ENCODE results near the gene GNAT1.
"Not testable (repeated sequence)": the region's sequence is repeated elsewhere in the genome, so short reads cannot be mapped to it uniquely, and the experiment has no call there.

GNAT1 gene

DNA sequence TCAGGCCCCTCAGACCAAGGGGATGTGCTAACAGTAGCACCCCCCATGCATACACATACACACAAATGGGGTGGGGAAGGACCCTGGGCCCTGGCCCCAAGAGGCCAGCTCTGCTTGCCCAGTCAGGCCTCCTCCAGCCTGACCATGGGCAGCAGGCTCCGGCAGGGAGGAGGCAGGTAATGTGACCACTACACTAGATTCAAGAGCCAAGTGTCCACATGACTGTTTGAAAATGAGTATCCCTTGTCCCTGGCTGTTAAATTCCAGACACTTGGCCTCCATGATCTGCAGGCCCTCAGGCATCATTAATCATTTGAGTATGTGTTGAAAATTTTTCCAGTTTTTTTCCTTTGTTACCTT is 30.7 kb downstream of the GNAT1 start:
- Histone ChIP-seq H3K4me1 (peaks cover 5% of the 10 kb centered on the region), H3K36me3 (ENCODE audit: control insufficient read depth, insufficient read depth, low read length) (no peaks in the 10 kb centered on the region), H3K27ac (no peak overlapping the region), H3K27me3 (ENCODE audit: control insufficient read depth, insufficient read depth, low read length) (no peaks in the 10 kb centered on the region), H2AFZ (no peak overlapping the region), H3K9me3 (ENCODE audit: control insufficient read depth, low read length) (no peaks in the 10 kb centered on the region), H3K4me3 (ENCODE audit: low read depth, low read length) (no peak overlapping the region), H3K79me2 (no peaks in the 10 kb centered on the region), H3K4me2 (ENCODE audit: low read length) (no peak overlapping the region), H3K9ac (no peak overlapping the region)
- TF ChIP-seq, protein P1, sequence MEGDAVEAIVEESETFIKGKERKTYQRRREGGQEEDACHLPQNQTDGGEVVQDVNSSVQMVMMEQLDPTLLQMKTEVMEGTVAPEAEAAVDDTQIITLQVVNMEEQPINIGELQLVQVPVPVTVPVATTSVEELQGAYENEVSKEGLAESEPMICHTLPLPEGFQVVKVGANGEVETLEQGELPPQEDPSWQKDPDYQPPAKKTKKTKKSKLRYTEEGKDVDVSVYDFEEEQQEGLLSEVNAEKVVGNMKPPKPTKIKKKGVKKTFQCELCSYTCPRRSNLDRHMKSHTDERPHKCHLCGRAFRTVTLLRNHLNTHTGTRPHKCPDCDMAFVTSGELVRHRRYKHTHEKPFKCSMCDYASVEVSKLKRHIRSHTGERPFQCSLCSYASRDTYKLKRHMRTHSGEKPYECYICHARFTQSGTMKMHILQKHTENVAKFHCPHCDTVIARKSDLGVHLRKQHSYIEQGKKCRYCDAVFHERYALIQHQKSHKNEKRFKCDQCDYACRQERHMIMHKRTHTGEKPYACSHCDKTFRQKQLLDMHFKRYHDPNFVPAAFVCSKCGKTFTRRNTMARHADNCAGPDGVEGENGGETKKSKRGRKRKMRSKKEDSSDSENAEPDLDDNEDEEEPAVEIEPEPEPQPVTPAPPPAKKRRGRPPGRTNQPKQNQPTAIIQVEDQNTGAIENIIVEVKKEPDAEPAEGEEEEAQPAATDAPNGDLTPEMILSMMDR (IDR thresholded peaks at IDR 0.05), result no peak

DNA sequence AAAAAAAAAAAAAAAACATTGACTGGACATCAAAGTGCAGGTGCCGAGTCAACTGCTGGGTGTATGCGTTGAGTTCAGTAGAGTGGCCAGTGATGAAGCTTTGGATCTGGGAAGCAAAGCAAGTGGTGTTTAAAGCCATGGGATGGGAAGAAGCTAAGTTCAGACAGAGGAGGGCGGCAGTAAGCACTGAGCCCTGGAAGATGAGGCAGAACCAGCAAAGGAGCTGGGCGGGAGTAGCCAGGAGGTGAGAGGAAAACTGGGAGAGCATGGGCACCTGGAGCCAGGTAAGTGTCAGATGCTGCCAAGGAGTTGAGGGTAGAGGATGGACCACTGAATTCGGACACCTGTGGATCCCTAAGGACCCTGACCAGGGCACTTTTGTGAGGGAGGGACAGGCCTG is 33.2 kb downstream of the GNAT1 start:
- Histone ChIP-seq H3K36me3 (ENCODE audit: control insufficient read depth, insufficient read depth, low read length) (no peaks in the 10 kb centered on the region), H3K9ac (no peak overlapping the region), H3K9me3 (ENCODE audit: control insufficient read depth, low read length) (no peaks in the 10 kb centered on the region), H3K27me3 (ENCODE audit: control insufficient read depth, insufficient read depth, low read length) (no peaks in the 10 kb centered on the region), H3K4me1 (peaks cover 10% of the 10 kb centered on the region), H3K4me3 (ENCODE audit: low read depth, low read length) (no peak overlapping the region), H3K4me2 (ENCODE audit: low read length) (no peak overlapping the region), H3K27ac (no peak overlapping the region), H3K79me2 (no peaks in the 10 kb centered on the region), H2AFZ (no peak overlapping the region)
- TF ChIP-seq, protein P1 (IDR thresholded peaks at IDR 0.05), result no peak

DNA sequence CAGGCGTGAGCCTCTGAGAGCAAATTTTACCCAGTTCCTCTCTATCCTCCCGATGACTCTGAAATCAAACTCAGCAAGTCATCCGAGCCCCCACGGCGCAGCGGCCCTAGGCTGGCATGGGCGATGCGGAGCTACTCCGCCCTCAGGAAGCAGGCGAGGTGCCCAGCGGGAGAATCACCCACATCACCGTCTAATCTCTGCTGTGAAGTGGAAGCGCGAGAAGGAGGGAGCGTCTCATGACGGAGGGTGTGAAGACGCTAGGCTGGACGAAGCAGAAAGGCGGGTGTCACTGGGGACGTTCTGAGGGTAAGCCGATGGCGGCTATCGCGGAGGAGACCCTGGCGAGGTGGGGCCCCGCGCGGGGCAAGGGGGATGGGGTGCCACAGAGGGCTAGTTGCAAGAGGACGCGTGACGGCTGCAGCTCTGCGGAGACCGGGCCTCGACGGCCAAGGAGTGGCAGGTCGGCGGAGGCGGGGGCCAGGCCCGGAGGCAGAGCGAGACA is 35.5 kb downstream of the GNAT1 start:
- Histone ChIP-seq H3K9ac (no peak overlapping the region), H3K36me3 (ENCODE audit: control insufficient read depth, insufficient read depth, low read length) (no peaks in the 10 kb centered on the region), H2AFZ (peak overlapping the region; percentile 84), H3K27ac (peak overlapping the region; percentile 52), H3K4me2 (ENCODE audit: low read length) (peak overlapping the region; percentile 68), H3K4me3 (ENCODE audit: low read depth, low read length) (peak overlapping the region; percentile 72), H3K27me3 (ENCODE audit: control insufficient read depth, insufficient read depth, low read length) (no peaks in the 10 kb centered on the region), H3K4me1 (peaks cover 10% of the 10 kb centered on the region), H3K79me2 (no peaks in the 10 kb centered on the region), H3K9me3 (ENCODE audit: control insufficient read depth, low read length) (no peaks in the 10 kb centered on the region)
- TF ChIP-seq, protein P1 (IDR thresholded peaks at IDR 0.05), result no peak

DNA sequence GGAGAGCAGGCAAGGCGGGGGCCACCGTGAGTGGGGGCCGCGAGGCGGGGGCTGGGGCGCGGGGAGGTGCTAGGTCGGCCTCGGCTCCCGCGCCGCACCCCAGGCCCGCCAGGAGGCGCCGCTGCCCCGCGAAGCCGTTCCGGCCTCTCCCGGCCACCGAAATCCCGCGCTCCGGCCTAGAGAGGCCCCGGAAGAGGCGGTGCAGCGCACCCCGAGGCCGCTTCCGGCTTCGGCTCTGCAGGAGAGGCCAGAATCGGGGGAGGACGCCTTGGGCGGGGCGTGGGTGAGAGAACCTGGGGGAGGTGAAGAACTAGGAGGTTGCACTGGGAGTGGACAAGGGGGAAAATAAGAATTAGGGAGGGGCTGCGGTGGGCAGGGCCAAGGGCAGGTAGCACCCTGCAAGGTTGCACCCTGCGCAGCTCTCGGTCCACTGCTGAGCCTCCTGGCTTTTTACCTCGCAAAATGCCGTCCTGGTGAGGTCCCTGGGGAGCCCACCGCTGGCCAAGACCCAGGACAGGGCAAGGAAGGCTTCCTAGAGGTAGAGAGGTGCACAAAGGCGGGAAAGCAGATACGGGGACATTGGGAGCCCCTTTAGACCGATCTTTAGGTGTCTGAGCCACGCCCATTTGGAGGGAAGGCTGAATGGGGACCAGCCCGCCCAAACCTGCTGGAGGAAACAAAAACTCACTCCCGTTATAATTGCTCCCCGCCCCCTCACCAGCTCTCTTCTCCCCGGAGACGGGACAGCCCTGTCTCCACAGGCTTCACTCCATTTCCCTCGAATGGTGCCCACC is 36.2 kb downstream of the GNAT1 start:
- Histone ChIP-seq H3K4me3 (ENCODE audit: low read depth, low read length) (peak overlapping the region; percentile 72), H3K9ac (no peak overlapping the region), H3K27me3 (ENCODE audit: control insufficient read depth, insufficient read depth, low read length) (no peaks in the 10 kb centered on the region), H2AFZ (peak overlapping the region; percentile 84), H3K4me2 (ENCODE audit: low read length) (peak overlapping the region; percentile 97), H3K9me3 (ENCODE audit: control insufficient read depth, low read length) (no peaks in the 10 kb centered on the region), H3K36me3 (ENCODE audit: control insufficient read depth, insufficient read depth, low read length) (no peaks in the 10 kb centered on the region), H3K4me1 (peaks cover 10% of the 10 kb centered on the region), H3K27ac (peak overlapping the region; percentile 80), H3K79me2 (no peaks in the 10 kb centered on the region)
- TF ChIP-seq, protein P1 (IDR thresholded peaks at IDR 0.05), result peak; percentile 92

DNA sequence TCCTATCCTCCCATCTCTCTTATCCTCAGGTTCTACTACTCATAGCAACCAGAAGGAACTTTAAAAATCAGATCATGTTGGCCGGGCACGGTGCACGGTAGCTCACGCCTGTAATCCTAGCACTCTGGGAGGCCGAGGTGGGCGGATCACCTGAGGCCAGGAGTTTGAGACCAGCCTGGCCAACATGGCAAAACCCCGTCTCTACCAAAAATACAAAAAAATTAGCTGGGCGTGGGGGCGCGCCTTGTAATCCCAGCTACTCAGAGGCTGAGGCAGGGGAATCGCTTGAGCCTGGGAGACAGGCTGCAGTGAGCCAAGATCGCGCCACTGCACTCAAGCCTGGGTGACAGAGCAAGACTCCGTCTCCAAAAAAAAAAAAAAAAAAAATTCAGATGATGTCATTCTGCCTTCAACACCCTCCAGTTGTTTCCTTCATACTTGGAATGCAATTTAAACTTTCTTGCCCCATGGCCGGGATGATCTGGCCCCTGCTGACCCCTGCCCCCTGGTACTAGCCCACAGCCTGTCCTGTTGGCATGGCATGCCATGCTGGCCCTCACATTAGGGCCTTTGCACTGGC is 36.9 kb downstream of the GNAT1 start:
- not testable (repeated sequence) for H3K9me3 ChIP-seq (ENCODE audit: control insufficient read depth, low read length); H3K36me3 ChIP-seq (ENCODE audit: control insufficient read depth, insufficient read depth, low read length); H3K79me2 ChIP-seq; H3K9ac ChIP-seq; H3K27me3 ChIP-seq (ENCODE audit: control insufficient read depth, insufficient read depth, low read length)
- Histone ChIP-seq H3K27ac (peak overlapping the region; percentile 80), H3K4me3 (ENCODE audit: low read depth, low read length) (peak overlapping the region; percentile 72), H2AFZ (peak overlapping the region; percentile 84), H3K4me1 (peaks cover 10% of the 10 kb centered on the region), H3K4me2 (ENCODE audit: low read length) (peak overlapping the region; percentile 97)

Data from parathyroid adenoma (tissue), 2 donors.